Body of pancreas (tissue), 4 donors: ENCODE results near the gene KLHDC10. TPM values are rescaled to one million over a fixed set of nuclear protein-coding genes. Genes with fewer than 3 reads are reported as not detected.

Source experiments
- ATAC-seq: fragments of 150-250 bp; one replicate; pipeline ENCODE4 v1.9.1; 2016
- DNase-seq, 4 donors: peaks; one replicate each; pipeline ENCODE4 v3.0.0-alpha.2; 2019
- H3K27ac ChIP-seq, 4 donors: fragments of 200-600 bp; sonication (generic); 1 replicate in 3 of 4; 2 replicates in 1 of 4; pipeline versions ENCODE4 v1.5.1 to v1.6.1; 2016 to 2019; ENCODE audit warnings: mild to moderate bottlenecking in 1 of 4, mixed read lengths in 1 of 4, moderate library complexity in 1 of 4
- H3K27me3 ChIP-seq, 2 donors: fragments of 200-600 bp; sonication (generic); one replicate each; pipeline ENCODE4 v1.6.0; 2016; ENCODE audit warnings: mild to moderate bottlenecking in 1 of 2
- H3K36me3 ChIP-seq, 2 donors: fragments of 200-600 bp; sonication (generic); replicated peaks in 1 of 2; 2 replicates each; pipeline ENCODE4 v1.5.1; 2016; ENCODE audit warnings: low read depth in 2 of 2; ENCODE audit not compliant: insufficient read depth in 1 of 2
- H3K4me1 ChIP-seq: fragments of 200-600 bp; sonication (generic); one replicate; pipeline ENCODE4 v1.6.0; 2016
- H3K4me3 ChIP-seq, 2 donors: fragments of 200-600 bp; sonication (generic); 1 replicate in 1 of 2; 2 replicates in 1 of 2; pipeline ENCODE4 v1.5.1; 2016 to 2019
- H3K9me3 ChIP-seq, 3 donors: fragments of 200-600 bp; sonication (generic); 1 replicate in 2 of 3; 2 replicates in 1 of 3; pipeline ENCODE4 v1.5.1; 2016
- POLR2A ChIP-seq, 3 donors: fragments of 450-650 bp; IDR thresholded peaks; one replicate each; pipeline ENCODE4 v1.6.1; 2016; ENCODE audit warnings: antibody characterized with exemption in 3 of 3, mild to moderate bottlenecking in 2 of 3
- WGBS, 2 donors: methylation state at CpG; one replicate each; pipeline ENCODE4 v1.1.5; 2017; 5-methylcytosine and 5-hydroxymethylcytosine counted together
- intact Hi-C: fragments of 100-400 bp; cut with DNase I; formaldehyde crosslinking; loops from one replicate; pipeline ENCODE4 v1.15.1; 2023
- total RNA-seq, 2 donors: library from RNA; depleted of rRNA; stranded (reverse); fragments of >200 nt; gene quantifications; one replicate each; pipeline ENCODE4 v1.1.0, GENCODE V29; 2016
- TF ChIP-seq, protein P1 (sequence below), 7 experiments: fragments of 450-650 bp in 4 of 7; fragments of 200-600 bp in 3 of 7; sonication (generic) in 3 of 7; IDR thresholded peaks; one replicate each; pipeline ENCODE4 v1.5.1; 2016 to 2019; ENCODE audit warnings: antibody characterized with exemption in 7 of 7

The KLHDC10 gene
- total RNA-seq, 2 donors from 2014 or later, result 10.5 to 15.6 TPM

DNA sequence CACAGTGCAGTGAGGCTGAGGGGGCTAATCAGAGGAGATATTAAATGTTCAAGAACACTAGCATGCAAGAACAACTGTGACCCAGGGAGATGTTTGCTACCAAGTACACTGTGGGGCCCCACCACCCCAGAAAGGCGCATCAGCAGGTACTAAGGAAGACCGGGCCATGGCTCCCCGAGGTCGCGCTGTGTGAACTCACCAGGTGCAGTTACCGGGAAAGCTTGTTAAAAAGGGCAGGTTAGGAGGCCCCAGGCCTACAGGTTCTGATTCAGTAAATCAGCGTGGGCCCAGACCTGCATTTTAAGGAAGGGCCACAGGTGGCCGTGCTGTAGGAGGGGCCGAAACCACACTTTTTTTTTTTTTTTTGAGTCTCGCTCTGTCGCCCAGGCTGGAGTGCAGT, 80.3 kb downstream of the KLHDC10 start:
- ATAC-seq (peak; percentile 50), DNase-seq (peak; percentile 55 to 84 (median 76))
- H3K27ac ChIP-seq, result peak overlapping the region in 2 of 4 donors; percentile 29 to 64
- H3K9me3 ChIP-seq, result no peaks in the 10 kb centered on the region
- H3K4me3 ChIP-seq, result no peak overlapping the region
- TF ChIP-seq, protein P1, sequence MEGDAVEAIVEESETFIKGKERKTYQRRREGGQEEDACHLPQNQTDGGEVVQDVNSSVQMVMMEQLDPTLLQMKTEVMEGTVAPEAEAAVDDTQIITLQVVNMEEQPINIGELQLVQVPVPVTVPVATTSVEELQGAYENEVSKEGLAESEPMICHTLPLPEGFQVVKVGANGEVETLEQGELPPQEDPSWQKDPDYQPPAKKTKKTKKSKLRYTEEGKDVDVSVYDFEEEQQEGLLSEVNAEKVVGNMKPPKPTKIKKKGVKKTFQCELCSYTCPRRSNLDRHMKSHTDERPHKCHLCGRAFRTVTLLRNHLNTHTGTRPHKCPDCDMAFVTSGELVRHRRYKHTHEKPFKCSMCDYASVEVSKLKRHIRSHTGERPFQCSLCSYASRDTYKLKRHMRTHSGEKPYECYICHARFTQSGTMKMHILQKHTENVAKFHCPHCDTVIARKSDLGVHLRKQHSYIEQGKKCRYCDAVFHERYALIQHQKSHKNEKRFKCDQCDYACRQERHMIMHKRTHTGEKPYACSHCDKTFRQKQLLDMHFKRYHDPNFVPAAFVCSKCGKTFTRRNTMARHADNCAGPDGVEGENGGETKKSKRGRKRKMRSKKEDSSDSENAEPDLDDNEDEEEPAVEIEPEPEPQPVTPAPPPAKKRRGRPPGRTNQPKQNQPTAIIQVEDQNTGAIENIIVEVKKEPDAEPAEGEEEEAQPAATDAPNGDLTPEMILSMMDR (IDR thresholded peaks at IDR 0.05), result no peak
- TF ChIP-seq POLR2A (IDR thresholded peaks at IDR 0.05), result no peak
- intact Hi-C loops, result no loop called here
- peaks cover 34% of the 10 kb centered on the region for H3K4me1 ChIP-seq
- H3K27me3 ChIP-seq, result no peaks in the 10 kb centered on the region
- WGBS, 2 donors, result 44 to 77% methylated on average over 8 to 11 of the region's 11 CpGs
- H3K36me3 ChIP-seq, result no peaks in the 10 kb centered on the region

DNA sequence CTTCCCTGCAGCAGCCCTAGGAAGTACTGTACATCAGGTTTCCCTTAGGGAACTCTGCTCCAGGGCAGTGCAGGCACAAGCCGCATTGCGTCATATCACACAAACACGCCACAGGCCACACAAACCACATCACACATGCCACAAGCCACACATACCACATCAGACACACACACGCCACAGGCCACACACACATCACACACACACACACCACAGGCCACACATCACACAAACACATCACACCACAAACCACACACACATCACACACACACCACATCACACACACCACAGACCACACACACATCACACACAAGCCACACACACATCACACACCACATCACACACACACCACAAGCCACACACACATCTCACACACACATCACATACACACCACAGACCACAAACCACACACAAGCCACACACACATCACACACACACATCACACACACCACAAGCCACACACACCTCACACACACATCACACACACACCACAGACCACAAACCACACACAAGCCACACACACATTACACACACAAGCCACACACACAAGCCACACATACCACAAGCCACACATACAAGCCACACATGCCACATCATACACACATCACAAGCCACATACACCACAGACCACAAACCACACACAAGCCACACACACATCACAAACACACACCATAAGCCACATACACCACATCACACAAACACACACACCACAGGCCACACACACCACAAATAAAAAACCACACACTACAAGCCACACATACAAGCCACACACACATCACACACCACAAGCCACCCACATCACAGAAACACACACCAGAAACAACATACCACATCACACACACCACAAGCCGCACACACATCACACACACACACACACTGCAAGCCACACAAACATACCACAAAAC, 81.5 kb downstream of the KLHDC10 start:
- 82% methylated on average over 5 of the region's 5 CpGs for WGBS, 2 donors
- H3K36me3 ChIP-seq, result no peaks in the 10 kb centered on the region
- no peak for ATAC-seq

DNA sequence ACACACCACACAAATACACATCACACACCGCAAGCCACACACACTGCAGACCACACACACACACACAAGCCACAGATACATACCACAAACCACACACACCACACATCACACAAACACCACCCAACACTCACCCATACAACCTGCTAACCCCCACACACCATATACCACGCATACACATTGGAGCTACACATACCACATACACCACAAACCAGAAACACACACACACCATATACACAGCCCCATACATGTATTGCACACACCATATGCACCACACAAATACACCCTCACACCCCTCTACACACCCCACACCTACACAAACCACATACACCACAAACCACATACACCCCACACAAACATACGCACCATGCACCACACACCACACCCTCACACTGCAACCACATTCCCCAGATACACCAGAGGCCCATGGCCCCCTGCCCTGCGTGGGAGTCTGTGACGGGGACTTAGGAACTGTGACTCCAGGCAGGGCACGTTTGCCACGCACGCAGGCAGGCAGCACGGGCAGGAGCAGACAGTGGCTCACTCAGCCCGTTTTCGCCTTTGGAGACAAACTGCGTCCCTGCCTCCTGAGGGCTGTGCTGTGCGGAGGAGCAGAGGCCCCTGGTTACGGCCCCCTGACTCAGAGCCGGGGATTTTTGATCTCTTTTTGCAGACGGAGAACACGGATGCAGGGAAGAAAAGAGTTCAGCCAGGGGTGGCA, 82.3 kb downstream of the KLHDC10 start:
- WGBS, 2 donors, result 85 to 94% methylated on average over 12 to 17 of the region's 17 CpGs
- intact Hi-C loops, result no loop called here
- Histone ChIP-seq H3K4me1 (peaks cover 33% of the 10 kb centered on the region), H3K36me3 (no peaks in the 10 kb centered on the region), H3K4me3 (no peak overlapping the region), H3K9me3 (no peaks in the 10 kb centered on the region), H3K27ac (no peak overlapping the region), H3K27me3 (no peaks in the 10 kb centered on the region)
- TF ChIP-seq, protein P1 (IDR thresholded peaks at IDR 0.05), result no peak
- TF ChIP-seq POLR2A (IDR thresholded peaks at IDR 0.05), result no peak
- ATAC-seq (no peak), DNase-seq (no peak)

More for the DNA sequence above, 81.5 kb downstream of the KLHDC10 start:
- H3K27ac ChIP-seq, result no peak overlapping the region
- peaks cover 33% of the 10 kb centered on the region for H3K4me1 ChIP-seq
- DNase-seq, result no peak
- intact Hi-C loops, result no loop called here
- H3K4me3 ChIP-seq, result no peak overlapping the region
- no peaks in the 10 kb centered on the region for H3K27me3 ChIP-seq
- H3K9me3 ChIP-seq, result no peaks in the 10 kb centered on the region
- no peak for TF ChIP-seq POLR2A (IDR thresholded peaks at IDR 0.05)
- TF ChIP-seq, protein P1 (IDR thresholded peaks at IDR 0.05), result no peak

DNA sequence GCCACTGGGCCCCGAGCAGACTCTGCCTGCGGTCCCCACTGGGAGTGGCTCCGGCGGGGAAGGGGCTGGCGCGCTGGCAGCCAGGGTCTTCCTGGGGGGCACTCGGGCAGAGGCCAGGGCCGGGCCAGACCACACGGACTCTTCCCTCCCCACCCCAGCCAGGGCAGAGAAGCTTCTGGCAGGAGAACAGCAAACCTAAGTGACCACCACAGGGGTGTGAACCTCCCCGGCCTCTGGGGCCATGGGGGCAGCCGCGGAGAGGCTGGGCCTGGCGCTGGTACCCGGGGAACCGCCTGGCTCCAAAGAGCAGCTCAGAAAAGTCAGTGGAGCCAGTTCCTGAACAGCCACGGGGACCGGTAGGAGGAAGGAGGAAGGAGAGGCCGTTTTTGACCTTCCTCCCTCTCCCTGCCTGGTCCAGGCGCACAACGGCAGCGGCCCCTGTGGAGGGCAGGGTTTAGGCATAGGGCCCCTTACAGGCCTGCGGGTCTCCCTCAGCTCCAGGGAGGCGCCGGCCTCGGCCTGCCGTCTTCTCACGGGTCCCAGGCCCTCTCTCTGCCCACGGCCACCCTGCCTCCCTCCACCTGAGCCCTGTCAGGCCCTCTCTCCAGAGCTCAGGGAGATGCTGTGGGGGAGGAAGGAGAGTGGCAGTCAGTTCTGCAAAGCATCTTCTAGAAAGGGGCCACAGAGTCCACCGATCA, 83.0 kb downstream of the KLHDC10 start:
- H3K9me3 ChIP-seq, result no peaks in the 10 kb centered on the region
- TF ChIP-seq, protein P1 (IDR thresholded peaks at IDR 0.05), result no peak
- TF ChIP-seq POLR2A (IDR thresholded peaks at IDR 0.05), result no peak
- intact Hi-C loops, result no loop called here
- H3K4me1 ChIP-seq, result peaks cover 33% of the 10 kb centered on the region
- H3K27me3 ChIP-seq, result no peaks in the 10 kb centered on the region
- H3K4me3 ChIP-seq, result no peak overlapping the region
- DNase-seq (no peak), ATAC-seq (no peak)
- peak overlapping the region; percentile 60 to 78 (median 66) for H3K27ac ChIP-seq
- 78 to 81% methylated on average over 21 to 28 of the region's 29 CpGs for WGBS, 2 donors
- H3K36me3 ChIP-seq, result no peaks in the 10 kb centered on the region
